CD8-positive, alpha-beta memory T cell (primary cell): ENCODE results near the gene COX7A2L. TPM values are rescaled to one million over a fixed set of nuclear protein-coding genes. Genes with fewer than 3 reads are reported as not detected.

ENCODE experiments used
- CTCF ChIA-PET: fragments of 350-600 bp; sonication (Branson Sonifier 250); formaldehyde crosslinking; loops from one replicate; lab custom pipeline; 2021; ENCODE audit warnings: antibody characterized with exemption; lab: Charles Lee
- POLR2A ChIA-PET: fragments of 350-600 bp; sonication (Branson Sonifier 250); formaldehyde crosslinking; loops from one replicate; lab custom pipeline; 2021; ENCODE audit warnings: antibody characterized with exemption; lab: Charles Lee
- DNase-seq, 5 donors: peaks; one replicate each; pipeline versions ENCODE4 v3.0.0 to v3.0.0-alpha.2; 2020 to 2022; ENCODE audit warnings: mixed read lengths in 1 of 5
- H3K27ac ChIP-seq: one replicate; pipeline ENCODE4 v1.7.0; 2013; ENCODE audit warnings: low read depth, mild to moderate bottlenecking, low read length, moderate library complexity
- H3K27me3 ChIP-seq: 2 replicates; pipeline ENCODE4 v1.7.0; 2013; ENCODE audit warnings: low read length, mild to moderate bottlenecking; ENCODE audit not compliant: insufficient read depth, poor library complexity, severe bottlenecking
- H3K36me3 ChIP-seq: 2 replicates; pipeline ENCODE4 v1.7.0; 2013; ENCODE audit warnings: mild to moderate bottlenecking, low read length, moderate library complexity; ENCODE audit not compliant: insufficient read depth
- H3K4me1 ChIP-seq: 2 replicates; pipeline ENCODE4 v1.7.0; 2013; ENCODE audit warnings: mild to moderate bottlenecking, low read length, moderate library complexity; ENCODE audit not compliant: insufficient read depth
- H3K4me3 ChIP-seq: 2 replicates; pipeline ENCODE4 v1.7.0; 2013; ENCODE audit warnings: mild to moderate bottlenecking, low read length
- H3K9me3 ChIP-seq: 2 replicates; pipeline ENCODE4 v1.7.0; 2013; ENCODE audit warnings: mild to moderate bottlenecking, low read length
- H3K27ac Mint-ChIP-seq, 8 donors: one replicate each; pipeline ENCODE4 v1.8.0; 2020 to 2021; ENCODE audit warnings: mixed read lengths in 8 of 8, mild to moderate bottlenecking in 6 of 8, inconsistent platforms in 3 of 8, moderate library complexity in 3 of 8
- H3K27me3 Mint-ChIP-seq, 2 donors: one replicate each; pipeline ENCODE4 v1.8.0; 2020 to 2021; ENCODE audit warnings: mixed read lengths in 2 of 2, mild to moderate bottlenecking in 1 of 2, moderate library complexity in 1 of 2
- H3K36me3 Mint-ChIP-seq, 3 donors: one replicate each; pipeline ENCODE4 v1.8.0; 2020 to 2021; ENCODE audit warnings: mixed read lengths in 3 of 3, inconsistent platforms in 1 of 3, mild to moderate bottlenecking in 1 of 3
- H3K4me1 Mint-ChIP-seq, 3 donors: one replicate each; pipeline ENCODE4 v1.8.0; 2020 to 2021; ENCODE audit warnings: mixed read lengths in 3 of 3, inconsistent platforms in 1 of 3, mild to moderate bottlenecking in 1 of 3
- H3K4me3 Mint-ChIP-seq, 7 donors: one replicate each; pipeline ENCODE4 v1.8.0; 2020 to 2021; ENCODE audit warnings: mixed read lengths in 7 of 7, mild to moderate bottlenecking in 6 of 7, moderate library complexity in 4 of 7, inconsistent platforms in 2 of 7
- H3K9me3 Mint-ChIP-seq, 5 donors: one replicate each; pipeline ENCODE4 v1.8.0; 2020 to 2022; ENCODE audit warnings: mixed read lengths in 5 of 5, mild to moderate bottlenecking in 3 of 5, moderate library complexity in 2 of 5, inconsistent platforms in 1 of 5
- polyA plus RNA-seq: library from polyadenylated mRNA; unstranded; fragments of 300-500 nt; fragmentation: Illumina TruSeq; gene quantifications from one replicate; pipeline ENCODE4 v1.2.3, GENCODE V29; 2021
- total RNA-seq, 2 experiments: library from RNA; stranded (reverse); gene quantifications; one replicate each; pipeline ENCODE4 v1.2.3, GENCODE V29; 2021

The COX7A2L gene
- total and polyA plus RNA-seq, 3 experiments from 2014 or later: 99.8 to 172 (median 100) TPM

DNA sequence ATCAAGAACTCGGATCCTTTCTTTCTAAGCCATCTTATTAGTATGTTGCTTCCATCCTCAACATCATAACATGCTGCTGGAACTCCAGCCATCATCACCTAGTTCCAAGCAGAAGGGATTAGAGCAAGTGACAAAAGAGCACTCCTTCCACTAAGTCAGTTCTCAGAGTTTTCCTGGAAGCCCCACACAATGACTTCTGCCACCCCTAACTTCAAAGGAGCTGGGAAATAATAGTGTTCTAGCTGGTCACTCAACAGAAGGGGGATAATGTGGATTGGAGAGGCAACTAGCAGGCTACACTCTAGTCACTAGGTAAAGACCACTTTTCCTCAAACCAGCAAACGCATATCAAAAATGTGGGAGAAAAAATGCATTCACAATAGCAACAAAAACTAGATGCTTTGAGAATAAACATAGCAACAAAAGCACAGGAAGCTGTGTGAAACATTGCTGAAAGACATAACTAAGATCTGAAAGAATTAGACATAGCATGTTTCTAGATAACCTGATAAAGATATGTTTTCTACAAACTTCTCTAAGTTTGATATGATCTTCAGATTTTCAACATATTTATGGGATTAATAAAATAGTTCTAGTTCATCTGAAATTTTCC is 39.5 kb downstream of the COX7A2L start:
- Histone ChIP-seq H3K4me1 (no peaks in the 10 kb centered on the region), H3K27ac (no peak overlapping the region), H3K9me3 (no peaks in the 10 kb centered on the region), H3K4me3 (no peak overlapping the region), H3K27me3 (no peaks in the 10 kb centered on the region), H3K36me3 (peaks cover 16% of the 10 kb centered on the region)
- Mint-ChIP-seq H3K4me1 (peaks cover 32 to 49% (median 48%) of the 10 kb centered on the region in 3 donors), H3K27ac (peak overlapping the region; percentile 56 to 92 (median 86)), H3K9me3 (no peaks in the 10 kb centered on the region), H3K27me3 (no peaks in the 10 kb centered on the region), H3K36me3 (peaks cover 5 to 79% (median 18%) of the 10 kb centered on the region in 3 donors), H3K4me3 (peak overlapping the region in 1 of 7 donors; percentile 20)
- ChIA-PET CTCF (interaction anchor here (1.4 kb wide), 1 partner anchor 235 kb away, joined by 3 read pairs; no protein-coding TSS in a partner anchor), POLR2A (no interaction called here)
- no peak for DNase-seq

DNA sequence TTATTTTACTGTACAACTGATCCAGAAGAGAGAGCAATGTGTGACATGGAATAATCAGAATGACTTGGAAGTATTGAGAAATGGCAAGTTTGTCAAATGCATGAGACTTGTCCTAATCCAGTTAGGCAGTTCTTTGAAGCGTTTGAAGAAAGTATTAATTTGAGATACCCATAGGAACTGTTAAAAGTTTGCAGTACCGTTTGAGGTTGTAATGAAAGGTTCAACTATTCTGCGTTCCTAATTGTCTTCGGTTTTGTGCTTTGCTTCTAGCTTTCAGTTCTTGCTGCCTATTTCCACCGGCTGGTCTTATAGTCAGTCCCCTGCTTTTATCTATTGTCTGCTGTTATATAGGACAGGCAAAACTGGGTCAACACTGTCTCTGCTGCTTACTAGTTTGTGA is 41.8 kb downstream of the COX7A2L start:
- peaks cover 5 to 79% (median 20%) of the 10 kb centered on the region in 3 donors for H3K36me3 Mint-ChIP-seq
- H3K4me1 Mint-ChIP-seq: peaks cover 36 to 60% (median 55%) of the 10 kb centered on the region in 3 donors
- H3K27ac Mint-ChIP-seq: peak overlapping the region in 6 of 8 donors; percentile 40 to 80 (median 54)
- no peaks in the 10 kb centered on the region for H3K4me1 ChIP-seq
- no peak overlapping the region for H3K4me3 Mint-ChIP-seq
- no peak overlapping the region for H3K27ac ChIP-seq
- no peaks in the 10 kb centered on the region for H3K27me3 Mint-ChIP-seq
- CTCF ChIA-PET: interaction anchor here (0.5 to 0.7 kb wide), 2 partner anchors 10 to 205 kb away, joined by 3 read pairs; no protein-coding TSS in a partner anchor
- peaks cover 20% of the 10 kb centered on the region for H3K36me3 ChIP-seq
- POLR2A ChIA-PET: no interaction called here
- H3K4me3 ChIP-seq: no peak overlapping the region
- H3K27me3 ChIP-seq: no peaks in the 10 kb centered on the region
- H3K9me3 Mint-ChIP-seq: no peaks in the 10 kb centered on the region
- DNase-seq: no peak
- H3K9me3 ChIP-seq: no peaks in the 10 kb centered on the region

DNA sequence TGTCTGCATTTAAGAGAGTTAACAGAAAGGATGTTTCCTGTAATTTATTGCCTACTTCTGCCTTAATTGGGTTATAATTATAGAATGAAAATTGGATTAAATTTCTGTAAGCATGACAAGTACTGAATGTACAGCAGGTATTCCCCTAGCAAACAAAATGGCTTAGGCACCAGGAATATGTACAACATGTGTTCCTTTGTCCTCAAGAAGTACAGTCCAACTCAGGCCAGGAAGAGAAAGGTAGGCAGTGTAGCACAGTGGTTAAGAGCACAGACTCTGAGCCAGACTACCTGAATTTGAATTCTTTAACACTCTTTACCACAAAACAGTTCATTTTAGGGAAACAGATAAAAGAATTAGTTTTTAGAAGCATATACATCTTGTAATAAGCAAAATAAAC is 43.1 kb downstream of the COX7A2L start:
- Histone ChIP-seq H3K27me3 (no peaks in the 10 kb centered on the region), H3K4me1 (no peaks in the 10 kb centered on the region), H3K9me3 (no peaks in the 10 kb centered on the region), H3K4me3 (no peak overlapping the region), H3K36me3 (peaks cover 20% of the 10 kb centered on the region), H3K27ac (no peak overlapping the region)
- H3K9me3 Mint-ChIP-seq: no peaks in the 10 kb centered on the region
- H3K4me3 Mint-ChIP-seq: no peak overlapping the region
- no peak for DNase-seq
- peaks cover 5 to 76% (median 20%) of the 10 kb centered on the region in 3 donors for H3K36me3 Mint-ChIP-seq
- ChIA-PET POLR2A (interaction anchor here (0.6 kb wide), 1 partner anchor 9 kb away, joined by 6 read pairs; no protein-coding TSS in a partner anchor), CTCF (no interaction called here)
- H3K4me1 Mint-ChIP-seq: peaks cover 36 to 59% (median 54%) of the 10 kb centered on the region in 3 donors
- no peaks in the 10 kb centered on the region for H3K27me3 Mint-ChIP-seq
- peak overlapping the region; percentile 47 to 83 (median 66) for H3K27ac Mint-ChIP-seq

DNA sequence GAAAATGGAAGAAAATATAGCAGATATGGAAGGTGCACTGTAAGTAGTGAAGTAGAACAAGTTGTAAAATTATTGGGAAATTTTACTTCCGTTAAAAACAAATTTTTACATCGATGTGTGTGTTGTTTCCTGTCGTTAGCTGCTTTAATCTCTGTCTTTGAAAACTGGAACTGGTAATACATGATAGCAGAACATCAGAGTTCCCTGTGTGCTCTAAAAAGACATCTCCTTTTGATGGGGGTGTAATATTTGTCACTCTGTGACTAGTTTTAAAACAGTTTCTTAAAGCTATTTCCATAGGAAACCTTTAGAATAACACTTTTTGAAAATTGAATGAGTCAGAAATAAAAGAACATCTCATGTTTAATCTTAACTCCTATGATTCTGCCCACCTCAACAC is 43.5 kb downstream of the COX7A2L start:
- Histone ChIP-seq H3K36me3 (peaks cover 20% of the 10 kb centered on the region), H3K4me3 (no peak overlapping the region), H3K27ac (no peak overlapping the region), H3K27me3 (no peaks in the 10 kb centered on the region), H3K9me3 (no peaks in the 10 kb centered on the region), H3K4me1 (no peaks in the 10 kb centered on the region)
- no peak for DNase-seq
- H3K4me3 Mint-ChIP-seq: peak overlapping the region in 1 of 7 donors; percentile 34
- no peaks in the 10 kb centered on the region for H3K9me3 Mint-ChIP-seq
- POLR2A ChIA-PET: interaction anchor here (0.6 kb wide), 1 partner anchor 9 kb away, joined by 6 read pairs; no protein-coding TSS in a partner anchor
- no peaks in the 10 kb centered on the region for H3K27me3 Mint-ChIP-seq
- H3K4me1 Mint-ChIP-seq: peaks cover 34 to 54% (median 49%) of the 10 kb centered on the region in 3 donors
- peaks cover 5 to 75% (median 18%) of the 10 kb centered on the region in 3 donors for H3K36me3 Mint-ChIP-seq
- CTCF ChIA-PET: no interaction called here
- H3K27ac Mint-ChIP-seq: peak overlapping the region in 6 of 8 donors; percentile 48 to 83 (median 73)

DNA sequence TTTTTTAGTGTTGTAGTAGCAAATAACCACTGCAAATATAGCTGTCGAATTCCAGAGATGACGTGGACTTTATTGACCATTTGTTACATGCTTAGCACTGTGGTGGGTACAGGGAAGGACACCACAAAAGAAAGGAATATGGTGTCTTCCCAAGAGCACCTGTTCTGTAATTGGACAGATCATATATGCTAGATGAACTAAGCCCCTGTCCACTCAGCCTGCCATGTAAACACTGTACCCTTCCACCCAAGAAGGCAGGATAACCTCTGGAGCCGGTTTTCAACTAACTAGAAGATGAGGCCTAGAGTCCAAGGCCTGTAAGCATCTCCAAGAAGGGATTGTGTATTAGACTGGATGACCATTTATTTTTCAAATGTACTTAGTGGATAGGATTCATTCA is 44.1 kb downstream of the COX7A2L start:
- peaks cover 5 to 77% (median 16%) of the 10 kb centered on the region in 3 donors for H3K36me3 Mint-ChIP-seq
- H3K27me3 ChIP-seq: no peaks in the 10 kb centered on the region
- no peak for DNase-seq
- H3K4me1 ChIP-seq: no peaks in the 10 kb centered on the region
- no peaks in the 10 kb centered on the region for H3K27me3 Mint-ChIP-seq
- H3K27ac ChIP-seq: no peak overlapping the region
- H3K4me3 Mint-ChIP-seq: no peak overlapping the region
- H3K4me3 ChIP-seq: no peak overlapping the region
- peaks cover 20% of the 10 kb centered on the region for H3K36me3 ChIP-seq
- no peaks in the 10 kb centered on the region for H3K9me3 Mint-ChIP-seq
- H3K9me3 ChIP-seq: no peaks in the 10 kb centered on the region
- ChIA-PET CTCF (no interaction called here), POLR2A (no interaction called here)
- H3K27ac Mint-ChIP-seq: peak overlapping the region in 6 of 8 donors; percentile 39 to 81 (median 64)
- H3K4me1 Mint-ChIP-seq: peaks cover 31 to 49% (median 45%) of the 10 kb centered on the region in 3 donors

DNA sequence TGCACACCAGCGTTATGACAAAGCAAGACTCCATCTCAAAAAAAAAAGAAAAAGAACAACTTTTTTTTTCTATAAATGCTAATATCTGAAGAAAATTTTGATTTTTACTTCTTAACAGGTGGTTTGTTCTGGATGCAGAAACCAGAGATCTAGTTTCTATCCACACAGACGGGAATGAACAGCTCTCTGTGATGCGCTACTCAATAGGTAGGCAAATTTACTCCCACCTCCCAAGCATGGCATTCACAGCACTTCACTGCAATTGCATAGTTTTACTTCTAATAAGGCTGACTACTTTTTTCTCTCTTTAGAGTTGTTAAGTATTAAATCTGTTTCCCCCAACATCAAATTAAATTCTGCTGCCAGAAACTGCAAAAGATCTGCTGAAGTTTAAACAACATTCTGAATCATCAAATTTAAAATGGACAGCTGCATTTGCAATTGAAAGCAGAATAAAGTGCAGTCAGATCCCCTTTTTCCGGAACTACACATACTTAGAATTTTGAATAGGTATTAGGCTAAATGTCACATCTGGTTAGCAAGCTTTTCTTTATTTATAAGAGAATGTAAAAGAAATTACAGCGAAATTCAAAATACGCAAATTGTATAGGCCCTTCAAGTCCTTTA is 45.1 kb downstream of the COX7A2L start:
- H3K4me3 ChIP-seq: no peak overlapping the region
- ChIA-PET CTCF (interaction anchor here (3.8 kb wide), 1 partner anchor 13 kb away, joined by 9 read pairs; no protein-coding TSS in a partner anchor), POLR2A (no interaction called here)
- Mint-ChIP-seq H3K4me3 (no peak overlapping the region), H3K4me1 (peaks cover 25 to 41% (median 38%) of the 10 kb centered on the region in 3 donors), H3K9me3 (no peaks in the 10 kb centered on the region), H3K27me3 (no peaks in the 10 kb centered on the region), H3K27ac (peak overlapping the region in 4 of 8 donors; percentile 50 to 81 (median 59)), H3K36me3 (peaks cover 5 to 74% (median 14%) of the 10 kb centered on the region in 3 donors)
- H3K9me3 ChIP-seq: no peaks in the 10 kb centered on the region
- H3K27me3 ChIP-seq: no peaks in the 10 kb centered on the region
- no peak overlapping the region for H3K27ac ChIP-seq
- peaks cover 20% of the 10 kb centered on the region for H3K36me3 ChIP-seq
- DNase-seq: no peak
- H3K4me1 ChIP-seq: no peaks in the 10 kb centered on the region

DNA sequence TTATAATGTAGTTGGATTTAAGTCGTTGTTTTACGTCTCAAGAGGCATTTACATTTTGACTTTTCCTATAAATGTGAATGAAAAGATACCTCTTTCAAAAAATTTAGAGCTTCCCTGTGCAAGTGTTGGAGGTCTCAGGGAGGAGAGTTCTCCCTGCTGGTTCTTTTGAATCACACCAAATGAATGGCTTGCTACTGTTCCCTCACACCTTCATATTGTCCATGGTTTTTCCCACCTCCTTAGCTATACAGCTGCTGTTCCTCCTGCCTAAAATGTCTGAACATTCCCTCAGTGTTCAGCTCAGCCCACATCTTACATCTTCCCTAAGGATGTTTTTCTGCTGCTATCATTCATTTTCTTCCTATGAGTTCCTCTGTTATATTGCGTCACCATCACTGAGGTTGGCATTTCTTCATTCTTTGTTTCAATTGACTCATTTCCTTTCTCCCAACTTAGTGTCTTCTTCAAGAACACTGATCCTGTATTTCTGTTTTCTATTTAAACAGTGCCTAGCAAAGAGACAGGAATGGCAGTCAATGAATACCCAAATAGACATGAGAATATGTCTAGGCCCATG is 46.0 kb downstream of the COX7A2L start:
- Mint-ChIP-seq H3K4me3 (no peak overlapping the region), H3K36me3 (peaks cover 0 to 73% (median 10%) of the 10 kb centered on the region in 3 donors), H3K27ac (peak overlapping the region in 4 of 8 donors; percentile 22 to 76 (median 30)), H3K9me3 (no peaks in the 10 kb centered on the region), H3K27me3 (no peaks in the 10 kb centered on the region), H3K4me1 (peaks cover 20 to 36% (median 33%) of the 10 kb centered on the region in 3 donors)
- ChIA-PET CTCF (interaction anchor here (1.4 to 3.8 kb wide), 2 partner anchors 12 to 14 kb away, joined by 3 to 9 read pairs; no protein-coding TSS in a partner anchor), POLR2A (interaction anchor here (0.6 kb wide), 1 partner anchor 191 kb away, joined by 4 read pairs; no protein-coding TSS in a partner anchor)
- Histone ChIP-seq H3K9me3 (no peaks in the 10 kb centered on the region), H3K4me1 (no peaks in the 10 kb centered on the region), H3K4me3 (no peak overlapping the region), H3K27ac (no peak overlapping the region), H3K36me3 (peaks cover 20% of the 10 kb centered on the region), H3K27me3 (no peaks in the 10 kb centered on the region)
- DNase-seq: no peak
